ENCODE data around the gene PEPD.

PEPD gene

GRCh38 chr19:33434069-33434885, 87.3 kb downstream of the PEPD start:
- TF ChIP-seq POLR2AphosphoS5 (IDR thresholded peaks at IDR 0.05; ENCODE audit: low read depth, low read length), result no peak
- no peak for TF ChIP-seq REST (IDR thresholded peaks at IDR 0.05; ENCODE audit: insufficient read depth in 1 of 2, low read depth in 2 of 2, low read length in 2 of 2)
- TF ChIP-seq TAF1 (IDR thresholded peaks at IDR 0.05; ENCODE audit: borderline replicate concordance, insufficient read depth, low read length), result no peak
- TF ChIP-seq FOXP2 (optimal IDR thresholded peaks at IDR 0.05; ENCODE audit: borderline replicate concordance, extremely low read depth, extremely low read length, insufficient read depth), result no peak
- TF ChIP-seq SIN3A (IDR thresholded peaks at IDR 0.05; ENCODE audit: borderline replicate concordance, insufficient read depth, low read length), result no peak

- no peak for TF ChIP-seq POLR2AphosphoS5 (IDR thresholded peaks at IDR 0.05; ENCODE audit: low read depth, low read length)
These were observed 89.0 kb downstream of the PEPD start for GRCh38 chr19:33432446-33433170.

- TF ChIP-seq POLR2AphosphoS5 (IDR thresholded peaks at IDR 0.05; ENCODE audit: low read depth, low read length), result no peak
- TF ChIP-seq FOXP2 (optimal IDR thresholded peaks at IDR 0.05; ENCODE audit: borderline replicate concordance, extremely low read depth, extremely low read length, insufficient read depth), result no peak
- TF ChIP-seq TAF1 (IDR thresholded peaks at IDR 0.05; ENCODE audit: borderline replicate concordance, insufficient read depth, low read length), result no peak
- TF ChIP-seq REST (IDR thresholded peaks at IDR 0.05; ENCODE audit: insufficient read depth in 1 of 2, low read depth in 2 of 2, low read length in 2 of 2), result no peak
These were observed 89.6 kb downstream of the PEPD start for GRCh38 chr19:33432015-33432414.

GRCh38 chr19:33430674-33431277, 90.8 kb downstream of the PEPD start:
- TF ChIP-seq SIN3A (IDR thresholded peaks at IDR 0.05; ENCODE audit: borderline replicate concordance, insufficient read depth, low read length) (no peak), FOXP2 (optimal IDR thresholded peaks at IDR 0.05; ENCODE audit: borderline replicate concordance, extremely low read depth, extremely low read length, insufficient read depth) (peak; percentile 64)

GRCh38 chr19:33429891-33430673, 91.5 kb downstream of the PEPD start:
- TF ChIP-seq REST (IDR thresholded peaks at IDR 0.05; ENCODE audit: insufficient read depth in 1 of 2, low read depth in 2 of 2, low read length in 2 of 2) (no peak), TAF1 (IDR thresholded peaks at IDR 0.05; ENCODE audit: borderline replicate concordance, insufficient read depth, low read length) (no peak), SIN3A (IDR thresholded peaks at IDR 0.05; ENCODE audit: borderline replicate concordance, insufficient read depth, low read length) (no peak)

Measured in PFSK-1 (cell line).